SK-N-MC (cell line): ENCODE measurements around the gene SEPTIN7.

Experiments
- DNase-seq: peaks from one replicate; pipeline ENCODE4 v3.0.0-alpha.2; 2011; ENCODE audit warnings: low read depth, low spot score
- H3K27ac ChIP-seq: fragments of 200-600 bp; sonication (generic); 2 replicates; pipeline ENCODE4 v1.5.1; 2016; ENCODE audit warnings: mixed run types
- H3K36me3 ChIP-seq: fragments of 200-600 bp; sonication (generic); 2 replicates; pipeline ENCODE4 v1.6.1; 2017; ENCODE audit warnings: antibody characterized with exemption, low read length, mixed read lengths; ENCODE audit not compliant: insufficient read depth
- H3K4me3 ChIP-seq: fragments of 200-600 bp; sonication (generic); 2 replicates; pipeline ENCODE4 v1.5.1; 2016
- H3K9ac ChIP-seq: fragments of 200-600 bp; sonication (generic); 2 replicates; pipeline ENCODE4 v1.8.0; 2017; ENCODE audit warnings: mixed run types, mixed read lengths; ENCODE audit not compliant: insufficient read length
- H3K9me3 ChIP-seq: fragments of 200-600 bp; sonication (generic); 2 replicates; pipeline ENCODE4 v1.6.1; 2017; ENCODE audit warnings: low read depth, mild to moderate bottlenecking, antibody characterized with exemption, low read length, moderate library complexity, mixed read lengths
- EZH2 ChIP-seq: fragments of 200-600 bp; sonication (generic); IDR thresholded peaks from one replicate; pipeline ENCODE4 v1.6.1; 2017; ENCODE audit warnings: antibody characterized with exemption
- FOXP2 ChIP-seq: optimal IDR thresholded peaks from 2 replicates; pipeline ENCODE3; 2011; ENCODE audit warnings: mild to moderate bottlenecking, moderate library complexity; ENCODE audit not compliant: insufficient read depth; ENCODE audit errors: extremely low read length, control extremely low read depth
- POLR2AphosphoS5 ChIP-seq: IDR thresholded peaks from 2 replicates; pipeline ENCODE4 v1.6.1; 2012; ENCODE audit warnings: mild to moderate bottlenecking, low read depth, low read length, borderline replicate concordance

Gene SEPTIN7

GRCh38 chr7:35817181-35817580 is 16.3 kb downstream of the SEPTIN7 start:
- Histone ChIP-seq H3K27ac (no peak overlapping the region), H3K9me3 (peaks cover 4% of the 10 kb centered on the region; the same call in 1 of the 2 replicates), H3K9ac (no peak overlapping the region), H3K36me3 (peaks cover 14% of the 10 kb centered on the region), H3K4me3 (no peak overlapping the region)
- TF ChIP-seq EZH2 (no peak), POLR2AphosphoS5 (no peak), FOXP2 (no peak)
- DNase-seq: no peak

GRCh38 chr7:35817930-35818329 is 17.1 kb downstream of the SEPTIN7 start:
- peaks cover 4% of the 10 kb centered on the region; the same call in 1 of the 2 replicates for H3K9me3 ChIP-seq
- no peak overlapping the region for H3K4me3 ChIP-seq
- no peak overlapping the region for H3K9ac ChIP-seq
- DNase-seq: no peak
- TF ChIP-seq FOXP2 (no peak), POLR2AphosphoS5 (no peak), EZH2 (no peak)
- H3K36me3 ChIP-seq: peaks cover 14% of the 10 kb centered on the region
- no peak overlapping the region for H3K27ac ChIP-seq

- H3K9me3 ChIP-seq: peaks cover 4% of the 10 kb centered on the region; the same call in 1 of the 2 replicates
- no peak for DNase-seq
- H3K9ac ChIP-seq: no peak overlapping the region
- TF ChIP-seq FOXP2 (no peak), POLR2AphosphoS5 (no peak), EZH2 (no peak)
- H3K36me3 ChIP-seq: peaks cover 14% of the 10 kb centered on the region
- no peak overlapping the region for H3K4me3 ChIP-seq
- no peak overlapping the region for H3K27ac ChIP-seq
Measured at GRCh38 chr7:35818513-35818912, 17.7 kb downstream of the SEPTIN7 start.

GRCh38 chr7:35819310-35819709 is 18.5 kb downstream of the SEPTIN7 start:
- no peak for DNase-seq
- no peak overlapping the region for H3K4me3 ChIP-seq
- TF ChIP-seq FOXP2: no peak
- no peak for TF ChIP-seq POLR2AphosphoS5
- no peak for TF ChIP-seq EZH2
- peaks cover 14% of the 10 kb centered on the region for H3K36me3 ChIP-seq
- H3K9me3 ChIP-seq: peaks cover 4% of the 10 kb centered on the region; the same call in 1 of the 2 replicates
- no peak overlapping the region for H3K27ac ChIP-seq
- H3K9ac ChIP-seq: no peak overlapping the region

GRCh38 chr7:35819954-35820703 is 19.3 kb downstream of the SEPTIN7 start:
- no peak overlapping the region for H3K4me3 ChIP-seq
- H3K9ac ChIP-seq: no peak overlapping the region
- DNase-seq: no peak
- H3K9me3 ChIP-seq: peaks cover 4% of the 10 kb centered on the region; the same call in 1 of the 2 replicates
- H3K36me3 ChIP-seq: peaks cover 14% of the 10 kb centered on the region
- no peak overlapping the region for H3K27ac ChIP-seq
- TF ChIP-seq FOXP2: no peak

- TF ChIP-seq POLR2AphosphoS5 (no peak), FOXP2 (no peak), EZH2 (no peak)
- no peak overlapping the region for H3K4me3 ChIP-seq
- H3K36me3 ChIP-seq: peaks cover 11% of the 10 kb centered on the region
- H3K9me3 ChIP-seq: peaks cover 4% of the 10 kb centered on the region; the same call in 1 of the 2 replicates
- H3K27ac ChIP-seq: no peak overlapping the region
- H3K9ac ChIP-seq: no peak overlapping the region
- DNase-seq: no peak
Measured at GRCh38 chr7:35820858-35821257, 20.0 kb downstream of the SEPTIN7 start.

GRCh38 chr7:35823440-35823839 is 22.6 kb downstream of the SEPTIN7 start:
- no peak overlapping the region for H3K9ac ChIP-seq
- no peak overlapping the region for H3K4me3 ChIP-seq
- no peak for TF ChIP-seq EZH2
- TF ChIP-seq POLR2AphosphoS5: no peak
- no peak for TF ChIP-seq FOXP2
- H3K27ac ChIP-seq: no peak overlapping the region
- peaks cover 4% of the 10 kb centered on the region; the same call in 1 of the 2 replicates for H3K9me3 ChIP-seq
- 0 out of 2 replicates have a peak, but pooled peaks cover 3% of the 10 kb centered on the region for H3K36me3 ChIP-seq
- no peak for DNase-seq

GRCh38 chr7:35825974-35826373 is 25.1 kb downstream of the SEPTIN7 start:
- H3K36me3 ChIP-seq: 0 out of 2 replicates have a peak, but pooled peaks cover 2% of the 10 kb centered on the region
- peaks cover under 1% of the 10 kb centered on the region; the same call in 1 of the 2 replicates for H3K9me3 ChIP-seq
- H3K27ac ChIP-seq: no peak overlapping the region
- H3K9ac ChIP-seq: no peak overlapping the region
- no peak overlapping the region for H3K4me3 ChIP-seq
- DNase-seq: no peak
- TF ChIP-seq POLR2AphosphoS5 (no peak), FOXP2 (no peak), EZH2 (no peak)
